ENCODE measurements around the gene CRMP1.

DNA sequence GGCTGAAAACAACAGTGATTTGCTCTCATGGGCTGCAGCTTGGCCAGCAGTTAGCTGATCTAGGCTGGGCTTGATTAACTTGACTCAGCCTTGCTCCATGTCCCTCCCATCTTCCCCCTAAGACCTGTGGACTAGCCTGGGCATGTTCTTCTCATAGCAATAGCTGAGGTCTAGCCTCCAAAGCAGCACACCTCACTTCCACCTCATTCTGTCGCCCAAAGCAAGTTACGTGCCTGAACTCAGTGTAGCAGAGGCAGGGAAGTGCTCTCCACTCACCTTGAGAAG lies 119.7 kb downstream of the CRMP1 start:
- TF ChIP-seq ZNF274 (IDR thresholded peaks at IDR 0.05; ENCODE audit: low read depth, low read length) (no peak), YY1 (IDR thresholded peaks at IDR 0.05; ENCODE audit: insufficient read depth, insufficient read length) (no peak)

All from NT2/D1 (cell line).